Spleen (tissue), 11 donors: ENCODE data around the gene SNAP29. TPM values are rescaled to one million over a fixed set of nuclear protein-coding genes. Genes with fewer than 3 reads are reported as not detected.

Experiments used
- DNase-seq: peaks from one replicate; pipeline ENCODE4 v3.0.0-alpha.2; 2020
- H3K27ac ChIP-seq, 8 donors: fragments of 200-600 bp; sonication (generic) in 7 of 8; 1 replicate in 4 of 8; 2 replicates in 4 of 8; pipeline versions ENCODE4 v1.5.0 to v1.8.0; 2016 to 2021; ENCODE audit warnings: inconsistent platforms in 4 of 8, mild to moderate bottlenecking in 4 of 8, moderate library complexity in 1 of 8
- H3K27me3 ChIP-seq, 7 donors: fragments of 200-600 bp; sonication (generic) in 6 of 7; replicated peaks in 1 of 7; 1 replicate in 4 of 7; 2 replicates in 3 of 7; pipeline versions ENCODE4 v1.5.0 to v1.8.0; 2016 to 2021; ENCODE audit warnings: inconsistent platforms in 3 of 7, mild to moderate bottlenecking in 1 of 7
- H3K36me3 ChIP-seq, 6 donors: fragments of 200-600 bp; sonication (generic) in 5 of 6; 1 replicate in 4 of 6; 2 replicates in 2 of 6; pipeline versions ENCODE4 v1.5.0 to v1.8.0; 2016 to 2021; ENCODE audit warnings: inconsistent platforms in 2 of 6
- H3K4me1 ChIP-seq, 6 donors: fragments of 200-600 bp; sonication (generic) in 5 of 6; 1 replicate in 3 of 6; 2 replicates in 3 of 6; pipeline versions ENCODE4 v1.5.0 to v1.8.0; 2016 to 2021; ENCODE audit warnings: inconsistent platforms in 3 of 6
- H3K4me3 ChIP-seq, 8 donors: fragments of 200-600 bp; sonication (generic) in 7 of 8; 1 replicate in 4 of 8; 2 replicates in 4 of 8; pipeline versions ENCODE4 v1.5.0 to v1.8.0; 2016 to 2021; ENCODE audit warnings: inconsistent platforms in 4 of 8, mild to moderate bottlenecking in 4 of 8, moderate library complexity in 2 of 8
- H3K9me3 ChIP-seq, 8 donors: fragments of 200-600 bp; sonication (generic) in 7 of 8; 1 replicate in 4 of 8; 2 replicates in 4 of 8; pipeline versions ENCODE4 v1.5.0 to v1.8.0; 2016 to 2021; ENCODE audit warnings: inconsistent platforms in 4 of 8
- POLR2A ChIP-seq, 3 donors: fragments of 450-650 bp; IDR thresholded peaks; one replicate each; pipeline ENCODE4 v1.5.1; 2017; ENCODE audit warnings: antibody characterized with exemption in 3 of 3, mild to moderate bottlenecking in 1 of 3
- POLR2AphosphoS5 ChIP-seq, 3 donors: sonication (generic); formaldehyde crosslinking; IDR thresholded peaks; one replicate each; pipeline ENCODE4 v1.5.1; 2017; ENCODE audit warnings: antibody characterized with exemption in 3 of 3
- WGBS, 5 donors: extraction: QIAGEN DNeasy Blood & Tissue Kit in 3 of 5; methylation state at CpG; one replicate each; pipeline versions ENCODE4 v1.1.5 to v1.1.7; 2013 to 2018; 5-methylcytosine and 5-hydroxymethylcytosine counted together
- intact Hi-C: fragments of 100-400 bp; cut with DNase I; formaldehyde crosslinking; loops from one replicate; pipeline ENCODE4 v1.15.0; 2023; ENCODE audit warnings: low total_unique reads
- polyA plus RNA-seq, 3 donors: library from polyadenylated mRNA; stranded (reverse); fragments of 200-250 nt; gene quantifications; one replicate each; pipeline ENCODE4 v1.2.1, GENCODE V29; 2013
- total RNA-seq, 7 donors: library from RNA; depleted of rRNA in 3 of 7; stranded (reverse); fragments of >200 nt in 3 of 7; fragmentation: NEBNext Ultra II Directional in 4 of 7; extraction: Animal tissue kit (Norgen Biotek cat#: 25700) in 4 of 7; gene quantifications; one replicate each; pipeline versions ENCODE4 v1.1.0 to v1.2.1, GENCODE V29; 2016 to 2021
- TF ChIP-seq, protein P1 (sequence below), 11 experiments: fragments of 200-600 bp in 7 of 11; fragments of 450-650 bp in 4 of 11; sonication (generic) in 4 of 11; IDR thresholded peaks in 8 of 11; conservative IDR thresholded peaks in 3 of 11; 1 replicate in 7 of 11; 2 replicates in 4 of 11; pipeline versions ENCODE4 v1.4.0 to v1.8.0; 2016 to 2021; ENCODE audit warnings: antibody characterized with exemption in 11 of 11, inconsistent platforms in 4 of 11, mild to moderate bottlenecking in 1 of 11
- donor health status: healthy with polysubstance abuse.
- donor health status: DM: no; HTN: no; CAD: no; lungs with moderate emphysema.
- donor health status: DM: no; HTN: no; CAD: no.
- donor health status: Bipolar disorder and iron deficiency.
- donor health status: healthy.
- donor health status: DM: no; HTN: no; CAD: no.
- donor health status: DM: yes; HTN: yes; CAD: no.

The SNAP29 gene
- total and polyA plus RNA-seq, 10 donors, result 13.7 to 33.5 (median 23.8) TPM

DNA sequence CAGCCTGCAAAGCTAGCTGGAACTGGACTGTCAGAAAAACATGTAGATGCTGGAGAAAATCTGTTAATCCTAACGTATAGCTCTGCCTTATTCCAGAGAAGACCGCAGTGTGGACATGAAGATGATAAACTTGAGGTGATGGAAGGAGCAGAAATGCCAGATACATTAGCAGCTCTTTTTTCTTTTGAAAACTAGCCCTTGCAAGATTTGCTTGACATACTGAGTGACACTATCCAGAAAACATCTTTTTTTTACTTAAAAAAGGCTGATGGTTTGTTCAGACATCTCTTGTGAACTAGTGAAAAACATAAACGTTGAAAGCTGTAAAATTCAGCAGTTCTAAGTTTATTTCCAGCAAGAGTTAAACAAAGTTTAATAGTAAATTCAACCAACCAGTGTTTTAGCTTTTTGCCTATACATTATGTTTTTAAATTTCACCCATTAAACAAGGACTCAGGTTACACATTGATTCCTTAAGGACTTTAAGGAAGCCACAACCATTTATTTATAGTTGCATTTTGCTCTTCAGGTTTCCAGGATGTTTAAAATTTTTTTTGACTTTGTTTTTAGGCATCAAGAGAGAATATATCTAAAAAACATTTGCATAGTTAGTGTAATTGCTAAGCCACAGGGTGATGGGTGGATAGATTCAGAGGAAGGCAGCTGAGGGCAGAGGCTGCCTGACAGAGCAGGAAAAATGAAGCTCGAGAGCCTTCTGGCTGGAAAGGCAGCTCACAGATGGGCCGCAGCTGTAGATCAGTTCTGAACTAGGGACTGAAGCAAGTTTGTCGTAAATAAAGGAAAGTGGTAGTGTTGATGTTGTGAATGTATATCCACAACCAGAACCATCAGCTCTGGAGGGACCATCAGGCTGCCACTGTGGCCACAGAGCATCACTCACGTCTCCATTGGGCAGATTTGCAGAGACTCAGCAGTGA lies 9.5 kb downstream of the SNAP29 start:
- no peak for DNase-seq
- H3K27ac ChIP-seq, result peak overlapping the region; percentile 66 to 86 (median 83)
- WGBS, 5 donors, result 69 to 84% (median 80%) methylated on average over 6 to 7 of the region's 7 CpGs
- no peaks in the 10 kb centered on the region for H3K9me3 ChIP-seq
- intact Hi-C loops, result no loop called here
- no peaks in the 10 kb centered on the region for H3K27me3 ChIP-seq
- peaks cover 0 to 95% (median 31%) of the 10 kb centered on the region in 6 donors for H3K36me3 ChIP-seq
- no peak overlapping the region for H3K4me3 ChIP-seq
- TF ChIP-seq, protein P1, sequence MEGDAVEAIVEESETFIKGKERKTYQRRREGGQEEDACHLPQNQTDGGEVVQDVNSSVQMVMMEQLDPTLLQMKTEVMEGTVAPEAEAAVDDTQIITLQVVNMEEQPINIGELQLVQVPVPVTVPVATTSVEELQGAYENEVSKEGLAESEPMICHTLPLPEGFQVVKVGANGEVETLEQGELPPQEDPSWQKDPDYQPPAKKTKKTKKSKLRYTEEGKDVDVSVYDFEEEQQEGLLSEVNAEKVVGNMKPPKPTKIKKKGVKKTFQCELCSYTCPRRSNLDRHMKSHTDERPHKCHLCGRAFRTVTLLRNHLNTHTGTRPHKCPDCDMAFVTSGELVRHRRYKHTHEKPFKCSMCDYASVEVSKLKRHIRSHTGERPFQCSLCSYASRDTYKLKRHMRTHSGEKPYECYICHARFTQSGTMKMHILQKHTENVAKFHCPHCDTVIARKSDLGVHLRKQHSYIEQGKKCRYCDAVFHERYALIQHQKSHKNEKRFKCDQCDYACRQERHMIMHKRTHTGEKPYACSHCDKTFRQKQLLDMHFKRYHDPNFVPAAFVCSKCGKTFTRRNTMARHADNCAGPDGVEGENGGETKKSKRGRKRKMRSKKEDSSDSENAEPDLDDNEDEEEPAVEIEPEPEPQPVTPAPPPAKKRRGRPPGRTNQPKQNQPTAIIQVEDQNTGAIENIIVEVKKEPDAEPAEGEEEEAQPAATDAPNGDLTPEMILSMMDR (IDR thresholded peaks at IDR 0.05 in 8 of 11, conservative IDR thresholded peaks at IDR 0.05 in 3 of 11), result no peak
- TF ChIP-seq POLR2A (IDR thresholded peaks at IDR 0.05) (no peak), POLR2AphosphoS5 (IDR thresholded peaks at IDR 0.05) (no peak)
- peaks cover 25 to 62% (median 47%) of the 10 kb centered on the region in 6 donors for H3K4me1 ChIP-seq

DNA sequence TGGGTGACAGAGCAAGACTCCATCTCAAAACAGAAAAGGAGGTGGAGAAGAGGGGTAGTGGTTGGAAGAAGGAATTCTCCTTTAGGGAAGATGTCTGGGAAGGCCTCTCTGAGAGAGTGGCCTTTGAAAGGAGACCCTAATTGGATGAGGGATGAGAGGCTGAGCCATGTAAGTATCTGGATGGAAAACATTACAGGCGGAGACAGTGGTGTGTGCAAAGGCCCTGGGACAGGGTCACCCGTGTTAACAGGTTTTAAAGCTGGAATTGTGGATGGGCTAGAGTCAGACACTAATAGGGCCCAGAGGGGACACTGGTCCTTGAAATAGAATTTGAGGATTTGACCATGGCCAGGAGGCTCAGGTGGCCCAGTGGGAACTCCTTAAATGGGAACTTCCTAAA lies 10.4 kb downstream of the SNAP29 start:
- TF ChIP-seq POLR2A (IDR thresholded peaks at IDR 0.05) (no peak), POLR2AphosphoS5 (IDR thresholded peaks at IDR 0.05) (no peak)
- TF ChIP-seq, protein P1 (IDR thresholded peaks at IDR 0.05 in 8 of 11, conservative IDR thresholded peaks at IDR 0.05 in 3 of 11), result no peak
- H3K9me3 ChIP-seq, result no peaks in the 10 kb centered on the region
- no peak overlapping the region for H3K4me3 ChIP-seq
- intact Hi-C loops, result no loop called here
- H3K4me1 ChIP-seq, result peaks cover 16 to 52% (median 42%) of the 10 kb centered on the region in 6 donors
- peaks cover 0 to 94% (median 30%) of the 10 kb centered on the region in 6 donors for H3K36me3 ChIP-seq
- H3K27me3 ChIP-seq, result no peaks in the 10 kb centered on the region
- H3K27ac ChIP-seq, result peak overlapping the region in 6 of 8 donors; percentile 62 to 86 (median 84)
- no peak for DNase-seq
- 95 to 100% (median 98%) methylated on average over 2 of the region's 2 CpGs for WGBS, 5 donors

DNA sequence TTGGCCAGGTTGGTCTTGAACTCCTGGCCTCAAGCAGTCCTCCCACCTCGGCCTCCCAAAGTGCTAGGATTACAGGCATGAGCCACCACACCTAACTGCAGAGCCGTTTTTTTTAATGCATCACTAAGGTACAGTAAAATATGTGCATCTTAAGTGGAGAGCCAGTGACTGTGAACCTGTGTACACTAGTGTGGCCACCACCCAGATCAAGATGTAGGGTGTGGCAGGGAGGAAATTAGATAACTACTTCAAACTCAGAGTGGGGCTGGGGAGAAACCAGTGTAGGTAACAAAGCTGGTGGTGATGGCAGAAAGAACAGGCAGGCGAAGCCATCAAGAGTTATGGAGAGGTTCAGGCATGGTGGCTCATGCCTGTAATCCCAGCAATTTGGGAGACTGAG lies 14.4 kb downstream of the SNAP29 start:
- 93 to 97% (median 95%) methylated on average over 3 of the region's 3 CpGs for WGBS, 5 donors
- Histone ChIP-seq H3K4me3 (no peak overlapping the region), H3K36me3 (peaks cover 0 to 97% (median 55%) of the 10 kb centered on the region in 6 donors), H3K4me1 (peaks cover under 1 to 18% (median 6%) of the 10 kb centered on the region in 6 donors), H3K27ac (no peak overlapping the region), H3K27me3 (no peaks in the 10 kb centered on the region), H3K9me3 (no peaks in the 10 kb centered on the region)
- TF ChIP-seq POLR2A (IDR thresholded peaks at IDR 0.05), result no peak
- no peak for TF ChIP-seq POLR2AphosphoS5 (IDR thresholded peaks at IDR 0.05)
- intact Hi-C loops, result no loop called here
- DNase-seq, result no peak

DNA sequence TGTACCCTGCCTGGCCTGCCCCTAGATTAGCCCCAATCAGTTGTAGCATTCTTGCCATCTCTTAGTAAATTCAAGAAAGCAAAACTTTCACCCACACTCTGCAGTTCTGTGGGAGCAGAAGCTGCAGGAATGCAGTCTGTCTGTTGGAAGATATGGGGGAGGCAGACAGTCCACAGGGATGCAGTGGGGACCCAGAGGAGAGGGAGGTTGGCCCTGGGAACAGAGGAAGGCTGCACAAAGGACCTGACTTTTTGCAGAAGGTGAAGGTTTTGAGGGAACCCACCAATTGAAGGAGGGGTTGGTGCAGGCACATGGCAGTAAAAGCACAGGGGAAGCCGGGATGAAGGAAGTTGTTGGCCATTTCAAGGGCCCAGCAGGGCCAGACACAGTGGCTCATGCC lies 16.5 kb downstream of the SNAP29 start:
- intact Hi-C loops, result no loop called here
- no peaks in the 10 kb centered on the region for H3K9me3 ChIP-seq
- WGBS, 5 donors, result 63 to 85% (median 70%) methylated on average over 1 of the region's 1 CpG

More for the DNA sequence above, 16.5 kb downstream of the SNAP29 start:
- peaks cover 0 to 99% (median 53%) of the 10 kb centered on the region in 6 donors for H3K36me3 ChIP-seq
- no peak overlapping the region for H3K27ac ChIP-seq
- no peak for TF ChIP-seq POLR2AphosphoS5 (IDR thresholded peaks at IDR 0.05)
- TF ChIP-seq, protein P1 (IDR thresholded peaks at IDR 0.05 in 8 of 11, conservative IDR thresholded peaks at IDR 0.05 in 3 of 11), result no peak
- TF ChIP-seq POLR2A (IDR thresholded peaks at IDR 0.05), result no peak
- H3K4me1 ChIP-seq, result peaks cover 0 to 5% (median 0%) of the 10 kb centered on the region in 6 donors
- H3K27me3 ChIP-seq, result no peaks in the 10 kb centered on the region
- DNase-seq, result no peak
- H3K4me3 ChIP-seq, result no peak overlapping the region
